GM19324 (cell line): Measurements from ENCODE around the gene SEC61B.
A peak's percentile ranks its signal among the peaks of the same experiment; 100 is the strongest.
"Not testable (repeated sequence)": the region's sequence is repeated elsewhere in the genome, so short reads cannot be mapped to it uniquely, and the experiment has no call there.

Experiments used
- ATAC-seq: cut with Tn5 transposase; IDR thresholded peaks from one replicate; pipeline ENCODE4 v1.9.1; 2021; ENCODE audit warnings: mild to moderate bottlenecking, moderate library complexity; ENCODE audit not compliant: unreplicated experiment, low FRiP score

SEC61B gene

DNA sequence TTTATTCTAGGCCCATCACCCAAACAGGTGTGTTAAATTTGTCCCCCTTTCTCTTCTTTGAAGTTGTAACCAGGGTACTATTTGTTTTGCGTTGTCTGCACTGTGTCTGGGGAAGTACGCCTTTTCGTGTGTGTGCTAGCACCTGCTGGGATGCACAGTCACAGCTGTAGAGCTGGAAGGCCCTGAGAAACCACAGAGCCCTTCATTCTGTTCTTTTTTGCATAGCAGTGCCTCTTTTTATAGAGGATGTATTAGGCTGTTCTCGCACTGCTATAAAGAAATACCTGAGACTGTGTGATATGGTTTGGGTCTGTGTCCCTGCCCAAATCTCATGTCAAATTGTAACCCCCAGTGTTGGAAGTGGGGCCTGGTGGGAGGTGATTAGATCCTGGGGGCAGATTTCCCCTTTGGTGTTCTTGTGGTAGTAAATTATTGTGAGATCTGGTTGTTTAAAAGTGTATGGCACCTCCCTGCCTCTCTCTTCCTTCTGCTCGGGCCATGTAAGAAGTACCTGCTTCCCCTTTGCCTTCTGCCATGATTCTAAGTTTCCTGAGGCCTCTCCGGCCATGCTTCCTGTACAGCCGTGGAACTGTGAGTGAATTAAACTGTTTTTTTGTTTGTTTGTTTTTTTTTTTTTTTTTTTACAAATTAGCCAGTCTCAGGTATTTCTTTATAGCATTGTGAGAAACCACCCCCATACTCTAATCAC, 14.0 kb downstream of the SEC61B start:
- peak; percentile 93 for ATAC-seq

DNA sequence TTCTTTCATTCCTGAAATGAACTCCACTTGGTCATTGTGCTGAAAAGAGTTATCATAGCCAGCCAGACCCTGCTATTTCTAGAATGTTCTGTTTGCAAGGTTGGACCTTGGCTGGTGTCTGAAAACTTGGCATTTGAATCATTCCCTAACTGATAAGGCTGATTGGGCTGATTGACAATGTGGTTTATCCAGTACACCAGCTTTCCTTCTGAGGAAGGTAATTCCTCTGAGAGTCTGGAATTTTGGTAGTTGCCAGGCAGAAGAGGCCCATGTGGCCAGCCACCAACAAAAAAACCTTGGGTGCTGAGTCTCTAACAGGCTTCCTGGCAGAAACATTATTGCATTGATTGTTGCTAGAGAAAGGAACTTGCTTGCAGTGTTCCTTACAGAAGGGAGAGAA, 15.3 kb downstream of the SEC61B start:
- no peak for ATAC-seq

DNA sequence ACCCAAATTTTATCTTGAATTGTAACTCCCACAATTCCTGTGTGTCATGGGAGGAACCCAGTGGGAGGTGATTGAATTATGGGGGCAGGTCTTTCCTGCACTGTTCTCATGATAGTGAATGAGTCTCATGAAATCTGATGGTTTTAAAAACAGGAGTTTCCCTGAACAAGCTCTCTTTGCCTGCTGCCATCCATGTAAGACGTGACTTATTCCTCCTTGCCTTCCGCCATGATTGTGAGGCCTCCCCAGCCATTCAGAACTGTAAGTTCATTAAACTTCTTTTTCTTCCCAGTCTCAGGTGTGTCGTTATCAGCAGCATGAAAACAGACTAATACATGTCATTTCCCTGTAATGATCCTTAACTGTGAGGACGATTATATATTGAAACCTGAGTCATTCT, 15.8 kb downstream of the SEC61B start:
- ATAC-seq: not testable (repeated sequence)

DNA sequence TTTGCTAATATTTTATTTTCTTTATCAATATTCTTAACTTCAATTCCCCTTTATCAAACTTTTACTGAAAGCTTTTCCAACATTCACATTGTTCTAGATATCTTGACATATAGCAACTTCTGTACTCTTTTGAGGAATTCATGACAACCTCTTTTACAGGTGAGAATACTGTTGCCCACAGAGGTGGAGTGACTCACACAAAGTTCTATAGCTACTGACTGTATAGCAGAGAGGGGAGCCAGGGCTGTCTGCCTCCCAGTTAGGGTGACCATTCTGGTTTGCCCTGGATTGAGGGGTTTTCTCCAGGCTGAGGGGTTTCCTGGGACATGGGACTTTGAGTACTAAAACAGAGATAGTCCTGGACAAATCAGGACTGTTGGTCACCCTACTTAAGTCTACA, 16.2 kb downstream of the SEC61B start:
- no peak for ATAC-seq

DNA sequence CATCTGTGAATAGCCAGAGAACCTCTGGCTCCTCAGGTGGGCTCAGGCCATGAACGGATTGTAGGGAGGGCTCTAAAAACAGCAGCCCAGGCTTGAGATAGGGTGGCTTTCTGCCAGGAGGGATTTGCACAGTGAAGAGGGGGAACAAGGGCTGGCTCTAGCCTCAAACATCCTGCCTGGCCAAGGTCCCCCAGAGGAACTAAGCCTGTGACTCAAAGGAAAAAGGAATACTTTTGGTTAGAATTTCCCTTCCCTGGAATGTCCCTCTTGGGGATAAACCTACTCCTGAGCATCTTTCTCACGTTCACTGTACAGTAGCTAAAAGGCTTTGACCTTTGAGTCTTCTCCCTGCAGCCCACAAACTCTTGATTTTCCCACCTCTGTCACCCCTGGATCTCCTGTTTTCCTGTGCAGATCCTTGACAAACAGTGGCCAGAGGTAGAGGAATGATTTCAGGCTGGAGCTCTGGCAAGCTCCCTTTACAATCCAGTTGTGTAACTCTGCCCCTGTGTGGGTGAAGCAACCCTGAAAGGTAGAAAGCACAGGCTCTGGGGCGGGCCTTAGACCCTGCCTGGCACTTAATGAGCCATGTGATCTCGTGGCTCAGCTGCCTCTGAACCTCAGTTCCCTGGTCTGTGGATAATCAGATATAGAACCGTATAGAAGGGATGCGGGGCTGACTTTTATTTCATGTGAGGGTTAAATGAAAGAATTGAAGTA, 17.4 kb downstream of the SEC61B start:
- no peak for ATAC-seq

DNA sequence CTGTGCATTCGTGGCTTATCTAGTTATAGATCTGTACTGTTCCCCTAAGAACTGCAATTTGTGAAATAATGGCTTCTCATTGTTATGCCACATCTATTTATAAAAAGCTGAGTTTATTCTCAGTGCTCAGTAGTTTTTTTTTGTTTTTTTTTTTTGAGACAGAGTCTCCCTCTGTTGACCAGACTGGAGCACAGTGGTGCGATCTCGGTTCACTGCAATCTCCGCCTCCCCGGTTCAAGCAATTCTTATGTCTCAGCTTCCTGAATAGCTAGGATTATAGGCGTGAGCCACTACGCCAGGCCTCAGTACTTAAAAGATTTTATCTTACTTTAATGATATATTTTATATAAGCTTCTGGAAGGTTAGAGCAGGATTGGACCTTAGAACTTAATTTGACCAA, 19.0 kb downstream of the SEC61B start:
- ATAC-seq: no peak

DNA sequence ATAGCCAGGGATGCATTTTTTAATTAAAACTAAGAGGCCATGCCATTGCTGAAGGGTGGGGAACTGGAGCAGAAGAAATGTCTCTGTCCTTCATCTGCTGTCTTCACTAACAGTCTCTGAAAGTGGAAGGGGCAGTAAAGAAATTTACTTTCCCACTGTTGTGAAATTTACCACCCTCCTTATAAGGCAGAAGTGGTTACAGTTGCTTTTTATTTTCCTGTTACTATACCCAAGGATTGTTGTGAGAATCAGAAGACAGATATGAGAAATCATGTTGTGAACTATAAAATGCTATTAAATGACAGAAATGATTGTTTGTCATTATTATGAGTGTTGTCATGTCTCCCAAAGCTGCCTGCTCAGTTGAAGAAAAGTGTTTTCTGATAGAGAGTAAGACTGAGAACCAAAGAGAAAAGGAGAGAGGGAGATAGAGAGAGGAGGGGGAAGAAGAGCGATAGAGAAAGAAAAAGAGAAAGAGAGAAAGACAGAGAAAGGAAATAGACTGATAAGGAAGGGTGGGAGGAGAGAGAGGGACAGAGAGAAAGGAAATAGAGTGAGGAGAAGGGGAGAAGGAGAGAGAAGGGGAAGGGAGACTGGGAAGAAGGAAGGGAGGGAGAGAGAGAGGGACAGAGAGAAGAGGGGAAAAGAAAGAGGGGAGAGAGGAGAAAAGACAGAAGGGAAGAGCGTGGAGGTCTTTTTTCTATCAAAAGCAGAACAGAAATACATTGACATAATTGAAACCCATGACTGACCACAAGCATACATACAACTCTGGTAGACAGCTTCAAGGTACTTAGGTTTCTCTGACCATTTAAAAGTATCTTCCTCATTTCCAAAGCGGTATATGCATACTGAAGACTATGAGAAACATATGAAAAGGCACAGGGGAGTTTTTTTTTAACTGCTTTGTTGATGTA, 22.5 kb downstream of the SEC61B start:
- ATAC-seq: peak; percentile 72

DNA sequence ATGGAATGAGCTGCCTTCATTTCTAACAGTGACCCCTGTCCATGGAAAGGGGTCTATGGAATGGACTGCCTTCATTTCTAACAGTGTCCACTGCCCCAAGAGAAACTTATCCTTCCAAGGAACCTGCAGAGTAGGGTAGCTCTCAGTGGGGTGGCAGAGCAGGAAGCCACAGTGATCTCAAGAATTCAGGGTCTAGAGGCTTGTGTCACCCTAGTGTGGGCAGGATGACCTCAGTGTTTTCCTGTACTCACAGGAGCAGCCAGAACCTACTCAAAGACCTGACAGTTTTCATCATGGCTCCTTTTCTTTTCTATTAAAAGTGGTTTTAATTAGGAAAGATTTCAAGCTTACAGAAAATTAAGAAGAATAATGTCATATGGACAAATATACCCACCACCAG, 27.5 kb downstream of the SEC61B start:
- no peak for ATAC-seq

DNA sequence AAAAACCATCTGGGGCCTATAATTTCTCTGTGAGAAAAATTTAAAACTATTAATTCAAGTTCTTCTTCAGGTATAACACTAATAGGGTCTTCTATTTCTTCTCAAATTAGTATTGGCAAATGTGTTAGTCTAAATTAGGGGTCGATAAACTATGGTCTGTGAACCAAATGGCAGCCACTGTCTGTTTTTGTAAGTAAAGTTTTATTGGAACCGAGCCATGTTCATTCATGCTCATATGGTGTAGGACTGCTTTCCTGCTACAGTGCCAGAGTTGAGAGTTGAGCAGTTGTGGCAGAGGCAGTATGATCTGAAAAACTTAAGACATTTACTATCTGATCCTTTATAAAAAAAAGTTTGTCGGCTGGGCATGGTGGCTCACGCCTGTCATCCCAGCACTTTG, 29.1 kb downstream of the SEC61B start:
- ATAC-seq: no peak

DNA sequence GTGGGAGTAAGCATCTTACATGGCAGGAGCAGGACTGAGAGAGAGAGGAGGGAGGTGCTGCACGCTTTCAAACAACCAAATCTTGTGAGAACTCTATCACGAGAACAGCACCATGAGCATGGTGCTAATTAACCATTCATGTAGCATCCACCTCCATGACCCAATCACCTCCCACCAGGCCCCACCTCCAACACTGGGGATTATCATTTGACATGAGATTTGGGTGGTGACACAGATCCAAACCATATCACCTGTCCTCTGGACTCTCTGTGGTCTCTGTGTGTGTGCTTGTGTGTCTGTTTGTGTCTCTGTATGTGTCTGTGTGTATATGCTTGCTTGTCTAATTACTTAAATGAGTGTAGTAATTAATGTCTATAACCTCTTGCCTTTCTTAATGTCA, 31.1 kb downstream of the SEC61B start:
- peak; percentile 24 for ATAC-seq

DNA sequence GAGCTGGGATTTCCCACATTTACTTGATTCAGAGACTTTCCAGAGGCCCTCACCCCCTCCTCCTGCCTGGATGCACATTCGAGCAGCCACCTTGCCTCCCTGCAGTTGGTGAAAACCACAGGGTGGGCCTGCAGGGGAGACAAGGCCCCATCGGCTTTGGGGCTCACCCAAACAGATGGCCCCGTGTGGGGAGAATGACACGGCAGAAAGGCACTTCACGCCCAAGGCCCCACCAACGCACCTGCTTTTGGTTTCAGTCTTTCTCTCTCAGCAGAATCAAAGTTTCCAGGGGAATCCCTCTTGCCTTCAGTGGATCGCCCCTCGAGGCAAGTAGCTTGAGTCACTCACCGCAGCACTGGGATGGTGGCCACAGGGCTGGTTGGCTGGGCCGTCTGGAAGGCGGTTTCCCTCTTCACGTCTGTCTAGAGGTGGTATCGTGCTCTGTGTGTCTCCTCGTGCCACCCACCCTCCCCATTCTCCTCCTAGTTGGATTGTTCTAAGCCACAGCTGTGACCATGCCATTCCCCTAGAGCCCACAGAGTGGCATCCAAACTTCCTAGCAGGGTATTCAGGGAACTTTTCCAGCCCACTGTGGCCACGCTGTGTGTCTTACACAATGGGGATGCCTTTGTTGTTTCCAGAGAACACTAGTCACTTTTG, 31.8 kb downstream of the SEC61B start:
- peak; percentile 91 for ATAC-seq

DNA sequence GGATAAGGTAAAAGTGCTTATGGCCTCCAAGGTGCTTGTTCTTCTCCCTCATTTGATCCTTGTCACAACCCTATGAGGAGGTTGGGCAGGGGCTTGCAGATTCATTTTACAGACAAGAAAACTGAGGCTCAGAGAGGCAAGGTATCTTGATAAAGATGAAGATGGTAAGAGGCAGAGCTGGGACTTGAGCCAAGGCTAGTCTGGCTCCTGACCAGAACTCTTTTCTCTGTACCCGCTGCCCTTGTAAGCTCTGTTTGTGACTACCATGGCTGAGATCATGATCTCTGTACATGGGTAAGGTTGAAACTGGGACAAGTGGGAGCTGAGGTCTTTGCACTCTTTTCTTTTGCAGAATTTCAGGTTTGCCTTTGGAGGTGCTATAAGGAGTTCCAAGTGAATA, 33.6 kb downstream of the SEC61B start:
- no peak for ATAC-seq

DNA sequence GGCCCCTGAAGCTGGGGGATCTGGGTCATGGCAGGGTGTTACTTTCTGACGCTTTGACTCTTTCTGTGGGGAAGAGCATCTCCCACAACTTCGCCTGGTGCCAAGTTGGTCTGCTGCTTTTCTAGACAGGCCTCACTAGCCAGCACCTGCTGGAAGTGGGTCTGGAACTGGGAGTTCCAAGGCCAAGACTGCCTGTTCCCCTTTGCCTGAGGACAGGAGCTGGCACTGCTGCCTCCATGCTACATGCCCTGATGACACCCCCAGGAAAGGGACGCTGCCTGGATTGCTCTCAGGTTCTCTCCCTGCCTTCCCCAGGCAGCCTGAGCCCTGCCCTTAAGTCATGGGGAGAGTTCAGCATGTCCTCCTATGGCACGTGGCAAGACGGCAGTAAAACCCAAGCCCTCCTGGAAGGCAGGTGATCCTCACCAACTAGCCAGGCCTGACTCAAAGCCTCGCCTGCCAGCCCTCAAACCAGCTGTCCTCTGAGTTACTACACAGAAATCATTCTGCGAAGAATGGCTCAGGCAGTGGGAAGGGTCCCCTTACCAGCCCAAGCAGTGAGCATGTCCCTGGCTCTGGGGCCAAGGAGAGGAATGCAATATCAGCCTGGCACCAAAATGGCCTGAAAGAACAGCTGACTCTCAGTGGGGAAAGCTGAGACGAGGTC, 35.8 kb downstream of the SEC61B start:
- no peak for ATAC-seq

DNA sequence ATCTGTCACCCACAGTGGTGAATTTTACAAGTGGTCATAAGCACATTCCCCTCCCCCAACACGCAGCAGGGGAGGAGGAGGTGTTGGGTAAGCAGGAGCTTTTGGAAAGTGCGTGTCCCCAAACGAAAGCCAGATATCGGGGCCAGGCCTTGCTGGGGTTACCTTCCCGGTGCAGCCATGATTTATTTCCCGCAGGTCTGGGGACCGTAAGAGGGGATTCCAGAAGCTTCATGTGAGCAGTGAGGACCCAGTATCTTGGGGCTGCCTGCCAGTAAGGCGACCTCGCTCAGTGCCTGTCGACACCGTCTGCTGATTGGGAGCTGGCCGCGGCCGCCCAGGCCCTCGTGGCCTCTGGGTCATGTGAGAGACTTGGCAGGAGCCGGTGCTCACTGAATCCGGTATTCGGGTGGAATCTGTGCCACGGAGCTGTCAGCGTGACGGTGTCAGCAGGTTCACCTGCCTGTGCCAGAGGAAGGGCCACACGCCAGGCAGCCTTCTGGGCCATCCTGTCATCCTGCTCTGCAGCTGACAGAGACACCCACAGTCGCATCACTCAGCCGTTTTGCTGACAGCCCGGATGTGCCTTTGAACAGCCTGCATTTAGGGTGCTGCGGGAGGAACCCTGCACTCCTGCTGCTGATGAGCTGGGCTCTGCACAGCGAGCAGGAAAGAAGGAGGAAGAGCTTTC, 37.3 kb downstream of the SEC61B start:
- ATAC-seq: no peak

DNA sequence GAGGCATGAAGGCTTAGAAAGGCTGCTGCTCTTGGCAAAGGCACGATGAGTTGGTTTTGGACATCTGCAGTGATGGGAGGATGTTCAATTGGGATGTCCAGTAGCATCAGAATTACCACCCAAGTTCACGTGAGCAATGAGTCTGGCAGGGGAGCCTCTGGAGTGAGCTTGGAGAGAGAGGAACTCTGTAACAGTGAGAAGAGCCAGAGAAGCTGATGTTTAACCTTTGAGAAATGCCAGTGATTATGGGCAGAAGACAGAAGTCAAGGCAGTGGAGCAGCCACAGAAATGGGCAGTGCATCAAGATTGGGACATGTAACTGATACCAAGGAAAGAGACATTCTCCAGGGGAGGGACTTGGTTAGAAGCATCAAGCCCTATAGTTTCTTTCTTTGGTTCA, 39.8 kb downstream of the SEC61B start:
- no peak for ATAC-seq

DNA sequence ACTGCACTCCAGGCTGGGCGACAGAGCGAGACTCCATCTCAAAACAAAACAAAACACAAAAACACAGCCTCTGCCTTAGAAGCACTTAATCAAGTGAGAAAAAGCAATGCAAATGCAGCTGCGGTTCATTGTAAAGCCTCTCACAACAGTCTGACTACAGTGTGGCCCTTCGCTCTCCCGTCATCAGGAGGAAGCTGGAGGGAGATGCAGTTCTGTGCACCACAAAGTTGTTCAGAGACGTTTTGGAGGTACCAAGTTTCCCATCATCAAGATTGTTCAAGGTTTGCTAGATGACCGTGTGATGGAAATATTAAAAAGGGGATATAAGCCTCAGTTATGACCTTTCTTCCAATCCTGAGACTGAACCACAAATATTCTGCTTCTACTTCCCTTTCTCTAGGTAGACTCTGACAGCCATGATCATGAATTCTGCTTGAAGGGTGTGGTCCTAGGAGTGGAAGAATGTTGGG, 40.9 kb downstream of the SEC61B start:
- peak; percentile 46 for ATAC-seq

DNA sequence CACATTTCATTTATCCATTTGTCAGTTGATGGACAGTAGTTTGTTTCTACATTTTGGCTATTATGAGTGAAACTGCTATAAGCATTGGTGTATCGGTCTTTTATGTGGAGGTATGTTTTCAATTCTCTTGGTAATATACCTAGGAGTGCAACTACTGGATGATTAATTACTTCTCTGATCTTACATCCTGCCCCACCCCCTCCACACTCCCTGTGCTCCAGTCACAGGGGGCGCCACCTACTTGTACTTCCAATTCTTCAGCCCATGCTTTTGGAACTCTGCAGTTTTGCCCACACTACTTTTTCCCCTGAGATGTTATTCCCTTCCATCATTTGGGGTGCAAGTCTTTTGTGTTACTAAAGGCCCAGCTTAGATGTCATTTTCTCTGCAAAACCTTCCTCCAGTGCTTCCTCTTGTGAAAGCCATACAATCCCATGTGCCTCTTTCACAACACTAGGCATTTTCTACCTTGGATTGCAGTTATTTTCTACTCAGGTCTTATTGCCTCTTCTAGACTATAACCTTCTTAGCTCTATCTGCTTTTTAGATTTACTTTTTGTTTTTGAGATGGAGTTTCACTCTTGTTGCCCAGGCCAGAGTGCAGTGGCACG, 42.1 kb downstream of the SEC61B start:
- ATAC-seq: no peak

DNA sequence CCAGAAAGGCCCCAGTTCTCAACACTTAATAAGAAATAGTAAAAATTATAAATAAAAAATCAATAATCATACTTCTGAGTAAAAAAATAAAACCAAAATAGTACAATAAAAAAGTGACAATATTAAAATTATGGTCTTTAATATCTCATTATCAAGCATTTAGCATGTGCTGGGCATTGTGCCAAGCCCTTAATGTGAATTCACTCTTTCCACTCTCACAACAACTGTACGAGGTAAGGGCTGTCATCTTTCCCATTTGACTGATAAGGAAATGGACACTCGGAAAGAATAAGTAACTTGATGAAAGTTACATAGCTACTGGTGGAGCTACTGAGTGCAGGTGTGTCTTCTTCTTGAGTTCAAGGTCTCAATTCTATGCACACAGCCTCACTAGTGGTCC, 43.6 kb downstream of the SEC61B start:
- ATAC-seq: no peak
